Astrocyte (in vitro differentiated cells and primary cell): ENCODE measurements around the gene HERC6.

Experiments
- CTCF ChIP-seq: IDR thresholded peaks from 2 replicates; pipeline ENCODE4 v1.5.1; 2011; ENCODE audit warnings: low read depth, mild to moderate bottlenecking, inconsistent platforms, low read length, moderate library complexity; ENCODE audit not compliant: insufficient read depth
- EZH2 ChIP-seq: IDR thresholded peaks from 2 replicates; pipeline ENCODE4 v1.6.1; 2012; ENCODE audit warnings: mild to moderate bottlenecking, low read length, inconsistent platforms; ENCODE audit not compliant: insufficient read depth

GRCh38 chr4:88456670-88457306 is 78.1 kb downstream of the HERC6 start, which contains the start of gene HERC5:
- peak; percentile 48 for TF ChIP-seq CTCF
- no peak for TF ChIP-seq EZH2
